Activated CD4-positive, alpha-beta T cell treated with anti-CD3 and anti-CD28 coated beads, Interleukin-2, Interleukin-4, amounts not matched to agents 100 ng/mL and 50 ng/mL, durations not matched to agents 16 hours and 8 hours (primary cell): ENCODE data around the gene FAM151B.

Experiments used
- DNase-seq: peaks from one replicate; pipeline ENCODE4 v3.0.0-alpha.2; 2020; ENCODE audit warnings: low spot score

The FAM151B gene

DNA sequence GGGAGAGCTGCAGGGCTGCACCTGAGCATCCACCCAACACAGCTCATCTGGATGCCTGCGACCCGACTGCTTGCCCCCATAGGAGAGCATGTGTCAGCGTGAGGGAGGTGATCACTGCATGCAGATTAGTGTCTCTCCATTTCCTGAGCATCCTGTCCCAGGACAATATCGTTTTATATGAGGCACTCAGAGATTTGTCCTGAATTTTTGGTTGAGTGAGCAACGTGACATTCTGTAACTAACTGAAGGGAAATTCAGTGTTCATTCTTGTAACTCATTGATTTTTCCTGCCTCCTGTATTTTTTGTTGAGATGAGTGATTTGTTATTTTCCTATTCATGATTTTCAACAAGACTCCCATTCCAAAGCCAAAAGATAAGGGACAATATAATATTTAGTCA lies 102.9 kb downstream of the FAM151B start:
- DNase-seq = no peak

GRCh38 chr5:80591352-80591751 lies 103.5 kb downstream of the FAM151B start:
- no peak for DNase-seq

GRCh38 chr5:80592105-80592504 lies 104.2 kb downstream of the FAM151B start:
- no peak for DNase-seq
